WTC11 (cell line): Measurements from ENCODE around the gene TBRG4.

Experiments
- CREM ChIP-seq: sonication (generic); formaldehyde crosslinking; IDR thresholded peaks from 2 replicates; pipeline ENCODE4 v1.8.1; 2022; ENCODE audit warnings: mild to moderate bottlenecking, missing genetic modification reagents, moderate library complexity
- ESRRA ChIP-seq: sonication (generic); formaldehyde crosslinking; IDR thresholded peaks from 2 replicates; pipeline ENCODE4 v1.8.1; 2022; ENCODE audit warnings: mild to moderate bottlenecking, missing genetic modification reagents, borderline replicate concordance
- NFYB ChIP-seq: sonication (generic); formaldehyde crosslinking; conservative IDR thresholded peaks from 2 replicates; pipeline ENCODE4 v1.8.0; 2022; ENCODE audit warnings: low read depth, missing genetic modification reagents
- RELA ChIP-seq: sonication (generic); formaldehyde crosslinking; IDR thresholded peaks from 2 replicates; pipeline ENCODE4 v1.8.1; 2022; ENCODE audit warnings: missing genetic modification reagents, mild to moderate bottlenecking, borderline replicate concordance
- ZNF263 ChIP-seq: sonication (generic); formaldehyde crosslinking; IDR thresholded peaks from 2 replicates; pipeline ENCODE4 v1.8.1; 2022; ENCODE audit warnings: low read depth, mild to moderate bottlenecking, moderate library complexity, missing genetic modification reagents
- ZNF423 ChIP-seq: fragments of 250-450 bp; sonication (Bioruptor Pico); IDR thresholded peaks from 2 replicates; pipeline ENCODE4 v2.1.2; 2022; ENCODE audit warnings: mild to moderate bottlenecking, moderate library complexity
- TF ChIP-seq, protein P1 (sequence below): fragments of 200-600 bp; IDR thresholded peaks from 2 replicates; pipeline ENCODE4 v1.8.0; 2022; ENCODE audit warnings: antibody characterized with exemption
- TF ChIP-seq, protein P2 (sequence below): sonication (generic); formaldehyde crosslinking; IDR thresholded peaks from 2 replicates; pipeline ENCODE4 v1.8.1; 2023; ENCODE audit warnings: mild to moderate bottlenecking, missing genetic modification reagents, moderate library complexity
- TF ChIP-seq, protein P3 (sequence below): sonication (generic); formaldehyde crosslinking; IDR thresholded peaks from 2 replicates; pipeline ENCODE4 v1.8.0; 2022; ENCODE audit warnings: mild to moderate bottlenecking, missing genetic modification reagents
- TF ChIP-seq, protein P4 (sequence below): sonication (generic); formaldehyde crosslinking; IDR thresholded peaks from 2 replicates; pipeline ENCODE4 v1.8.0; 2022; ENCODE audit warnings: mild to moderate bottlenecking, missing genetic modification reagents

DNA sequence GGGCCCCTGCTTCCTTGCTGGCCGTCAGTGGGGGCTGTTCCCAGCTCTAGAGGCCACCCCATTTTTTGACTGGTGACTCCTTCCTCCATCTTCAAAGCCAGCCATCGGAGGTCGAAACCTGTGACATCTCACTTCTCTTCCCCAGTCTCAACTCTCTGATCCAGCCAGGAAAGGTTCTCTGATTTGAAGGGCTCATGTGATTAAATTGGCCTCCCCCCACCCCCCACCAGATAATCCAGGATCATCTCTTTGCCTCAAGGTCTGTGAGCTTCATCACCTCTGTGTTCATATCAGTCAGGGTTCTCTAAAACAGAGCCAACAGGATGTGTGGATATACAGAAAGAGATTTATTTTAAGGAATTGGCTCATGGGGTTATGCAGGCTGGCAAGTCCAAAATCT, 40.5 kb upstream of the TBRG4 start:
- no peak for TF ChIP-seq CREM (CRISPR knock-in tag)
- TF ChIP-seq NFYB: no peak
- TF ChIP-seq, protein P1, sequence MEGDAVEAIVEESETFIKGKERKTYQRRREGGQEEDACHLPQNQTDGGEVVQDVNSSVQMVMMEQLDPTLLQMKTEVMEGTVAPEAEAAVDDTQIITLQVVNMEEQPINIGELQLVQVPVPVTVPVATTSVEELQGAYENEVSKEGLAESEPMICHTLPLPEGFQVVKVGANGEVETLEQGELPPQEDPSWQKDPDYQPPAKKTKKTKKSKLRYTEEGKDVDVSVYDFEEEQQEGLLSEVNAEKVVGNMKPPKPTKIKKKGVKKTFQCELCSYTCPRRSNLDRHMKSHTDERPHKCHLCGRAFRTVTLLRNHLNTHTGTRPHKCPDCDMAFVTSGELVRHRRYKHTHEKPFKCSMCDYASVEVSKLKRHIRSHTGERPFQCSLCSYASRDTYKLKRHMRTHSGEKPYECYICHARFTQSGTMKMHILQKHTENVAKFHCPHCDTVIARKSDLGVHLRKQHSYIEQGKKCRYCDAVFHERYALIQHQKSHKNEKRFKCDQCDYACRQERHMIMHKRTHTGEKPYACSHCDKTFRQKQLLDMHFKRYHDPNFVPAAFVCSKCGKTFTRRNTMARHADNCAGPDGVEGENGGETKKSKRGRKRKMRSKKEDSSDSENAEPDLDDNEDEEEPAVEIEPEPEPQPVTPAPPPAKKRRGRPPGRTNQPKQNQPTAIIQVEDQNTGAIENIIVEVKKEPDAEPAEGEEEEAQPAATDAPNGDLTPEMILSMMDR: no peak
- no peak for TF ChIP-seq ZNF263
- no peak for TF ChIP-seq ESRRA (CRISPR knock-in tag)
- TF ChIP-seq RELA: no peak
- TF ChIP-seq ZNF423 (CRISPR knock-in tag): no peak
- TF ChIP-seq, protein P2, sequence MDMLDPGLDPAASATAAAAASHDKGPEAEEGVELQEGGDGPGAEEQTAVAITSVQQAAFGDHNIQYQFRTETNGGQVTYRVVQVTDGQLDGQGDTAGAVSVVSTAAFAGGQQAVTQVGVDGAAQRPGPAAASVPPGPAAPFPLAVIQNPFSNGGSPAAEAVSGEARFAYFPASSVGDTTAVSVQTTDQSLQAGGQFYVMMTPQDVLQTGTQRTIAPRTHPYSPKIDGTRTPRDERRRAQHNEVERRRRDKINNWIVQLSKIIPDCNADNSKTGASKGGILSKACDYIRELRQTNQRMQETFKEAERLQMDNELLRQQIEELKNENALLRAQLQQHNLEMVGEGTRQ (CRISPR knock-in tag): no peak
- TF ChIP-seq, protein P3, sequence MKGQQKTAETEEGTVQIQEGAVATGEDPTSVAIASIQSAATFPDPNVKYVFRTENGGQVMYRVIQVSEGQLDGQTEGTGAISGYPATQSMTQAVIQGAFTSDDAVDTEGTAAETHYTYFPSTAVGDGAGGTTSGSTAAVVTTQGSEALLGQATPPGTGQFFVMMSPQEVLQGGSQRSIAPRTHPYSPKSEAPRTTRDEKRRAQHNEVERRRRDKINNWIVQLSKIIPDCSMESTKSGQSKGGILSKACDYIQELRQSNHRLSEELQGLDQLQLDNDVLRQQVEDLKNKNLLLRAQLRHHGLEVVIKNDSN (CRISPR knock-in tag): no peak
- TF ChIP-seq, protein P4, sequence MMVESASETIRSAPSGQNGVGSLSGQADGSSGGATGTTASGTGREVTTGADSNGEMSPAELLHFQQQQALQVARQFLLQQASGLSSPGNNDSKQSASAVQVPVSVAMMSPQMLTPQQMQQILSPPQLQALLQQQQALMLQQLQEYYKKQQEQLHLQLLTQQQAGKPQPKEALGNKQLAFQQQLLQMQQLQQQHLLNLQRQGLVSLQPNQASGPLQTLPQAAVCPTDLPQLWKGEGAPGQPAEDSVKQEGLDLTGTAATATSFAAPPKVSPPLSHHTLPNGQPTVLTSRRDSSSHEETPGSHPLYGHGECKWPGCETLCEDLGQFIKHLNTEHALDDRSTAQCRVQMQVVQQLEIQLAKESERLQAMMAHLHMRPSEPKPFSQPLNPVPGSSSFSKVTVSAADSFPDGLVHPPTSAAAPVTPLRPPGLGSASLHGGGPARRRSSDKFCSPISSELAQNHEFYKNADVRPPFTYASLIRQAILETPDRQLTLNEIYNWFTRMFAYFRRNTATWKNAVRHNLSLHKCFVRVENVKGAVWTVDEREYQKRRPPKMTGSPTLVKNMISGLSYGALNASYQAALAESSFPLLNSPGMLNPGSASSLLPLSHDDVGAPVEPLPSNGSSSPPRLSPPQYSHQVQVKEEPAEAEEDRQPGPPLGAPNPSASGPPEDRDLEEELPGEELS: no peak
